B cell (primary cell): Measurements from ENCODE around the gene FBLN7. TPM values are rescaled to one million over a fixed set of nuclear protein-coding genes. Genes with fewer than 3 reads are reported as not detected.

ENCODE experiments used
- ATAC-seq: fragments of 200-7000 bp; cut with Tn5 transposase; one replicate; pipeline ENCODE4 v1.10.0; 2021; ENCODE audit warnings: low read depth, mild to moderate bottlenecking, moderate number of reproducible peaks, moderate library complexity
- CTCF ChIA-PET: fragments of 350-600 bp; sonication (Branson Sonifier 250); formaldehyde crosslinking; loops from one replicate; lab custom pipeline; 2021; ENCODE audit warnings: antibody characterized with exemption, inconsistent platforms; lab: Charles Lee
- POLR2A ChIA-PET: fragments of 350-600 bp; sonication (Branson Sonifier 250); formaldehyde crosslinking; loops from one replicate; lab custom pipeline; 2021; ENCODE audit warnings: antibody characterized with exemption; lab: Charles Lee
- DNase-seq: peaks from one replicate; pipeline ENCODE4 v3.0.0; 2013
- H2AFZ ChIP-seq: 2 replicates; pipeline ENCODE4 v1.6.1; 2012; ENCODE audit warnings: mild to moderate bottlenecking, low read depth, low read length; ENCODE audit not compliant: insufficient read depth, poor library complexity, severe bottlenecking
- H3K27ac ChIP-seq, 2 donors: 1 replicate in 1 of 2; 2 replicates in 1 of 2; pipeline ENCODE4 v1.5.1; 2012 to 2013; ENCODE audit warnings: low read length in 2 of 2, mild to moderate bottlenecking in 2 of 2, moderate library complexity in 1 of 2
- H3K27me3 ChIP-seq, 4 experiments: fragments of 200-600 bp in 1 of 4; sonication (generic) in 1 of 4; replicated peaks in 1 of 4; 1 replicate in 2 of 4; 2 replicates in 2 of 4; pipeline versions ENCODE4 v1.6.1 to v1.7.0; 2013 to 2016; ENCODE audit warnings: low read length in 3 of 4, mild to moderate bottlenecking in 2 of 4, mixed read lengths in 1 of 4, moderate library complexity in 1 of 4; ENCODE audit not compliant: insufficient read depth in 4 of 4, control insufficient read depth in 3 of 4; ENCODE audit errors: control extremely low read depth in 1 of 4
- H3K36me3 ChIP-seq, 2 experiments: replicated peaks in 1 of 2; 1 replicate in 1 of 2; 2 replicates in 1 of 2; pipeline versions ENCODE4 v1.6.1 to v1.7.1; 2013; ENCODE audit warnings: low read length in 1 of 2; ENCODE audit not compliant: insufficient read depth in 2 of 2, control insufficient read depth in 1 of 2; ENCODE audit errors: control extremely low read depth in 1 of 2, extremely low read depth in 1 of 2
- H3K4me1 ChIP-seq, 2 donors: fragments of 200-600 bp in 1 of 2; sonication (generic) in 1 of 2; 1 replicate in 1 of 2; 2 replicates in 1 of 2; pipeline versions ENCODE4 v1.5.1 to v1.6.1; 2013 to 2017; ENCODE audit warnings: low read length in 2 of 2; ENCODE audit not compliant: control insufficient read depth in 2 of 2, insufficient read depth in 2 of 2
- H3K4me2 ChIP-seq: replicated peaks from 2 replicates; pipeline ENCODE3; 2012; ENCODE audit warnings: mild to moderate bottlenecking, low read depth, low read length; ENCODE audit not compliant: poor library complexity, severe bottlenecking
- H3K4me3 ChIP-seq, 5 experiments: fragments of 200-600 bp in 1 of 5; sonication (generic) in 1 of 5; 1 replicate in 3 of 5; 2 replicates in 2 of 5; pipeline versions ENCODE4 v1.5.1 to v1.7.0; 2011 to 2016; ENCODE audit warnings: low read length in 4 of 5, mild to moderate bottlenecking in 4 of 5, low read depth in 2 of 5, control low read depth in 1 of 5, moderate library complexity in 1 of 5; ENCODE audit not compliant: insufficient read depth in 1 of 5; ENCODE audit errors: control extremely low read depth in 1 of 5, extremely low read depth in 1 of 5
- H3K79me2 ChIP-seq: fragments of 200-600 bp; sonication (generic); one replicate; pipeline ENCODE4 v1.6.0; 2016; ENCODE audit warnings: low read length; ENCODE audit not compliant: control insufficient read depth, insufficient read depth
- H3K9ac ChIP-seq: fragments of 200-600 bp; sonication (generic); 2 replicates; pipeline ENCODE4 v1.6.1; 2017; ENCODE audit warnings: mild to moderate bottlenecking, low read length, moderate library complexity
- H3K9me3 ChIP-seq, 3 donors: one replicate each; pipeline versions ENCODE4 v1.6.1 to v1.7.1; 2013; ENCODE audit warnings: low read length in 2 of 3; ENCODE audit not compliant: control insufficient read depth in 2 of 3, insufficient read depth in 1 of 3; ENCODE audit errors: control extremely low read depth in 1 of 3
- H4K20me1 ChIP-seq: 2 replicates; pipeline ENCODE4 v1.6.0; 2012; ENCODE audit warnings: mild to moderate bottlenecking, low read length; ENCODE audit not compliant: insufficient read depth, control insufficient read depth, poor library complexity, severe bottlenecking
- H3K27ac Mint-ChIP-seq: one replicate; pipeline ENCODE4 v1.8.0; 2021; ENCODE audit warnings: mixed read lengths
- H3K27me3 Mint-ChIP-seq: one replicate; pipeline ENCODE4 v1.8.0; 2021; ENCODE audit warnings: mixed read lengths
- H3K4me1 Mint-ChIP-seq: one replicate; pipeline ENCODE4 v1.8.0; 2021; ENCODE audit warnings: mixed read lengths
- H3K4me3 Mint-ChIP-seq: one replicate; pipeline ENCODE4 v1.8.0; 2021; ENCODE audit warnings: mixed read lengths
- H3K9me3 Mint-ChIP-seq: one replicate; pipeline ENCODE4 v1.8.0; 2022; ENCODE audit warnings: mixed read lengths; ENCODE audit not compliant: insufficient read depth
- CTCF ChIP-seq: fragments of 200-600 bp; IDR thresholded peaks from one replicate; pipeline ENCODE4 v1.8.0; 2022; ENCODE audit warnings: antibody characterized with exemption, mild to moderate bottlenecking
- EZH2 ChIP-seq: IDR thresholded peaks from 2 replicates; pipeline ENCODE4 v1.6.1; 2012; ENCODE audit warnings: borderline replicate concordance, low read depth, mild to moderate bottlenecking, moderate library complexity, low read length; ENCODE audit not compliant: insufficient read depth, poor library complexity, severe bottlenecking
- WGBS: methylation state at CpG from one replicate; pipeline ENCODE4 v1.1.5; 2013; ENCODE audit warnings: missing lambda C conversion rate; ENCODE audit not compliant: insufficient coverage; 5-methylcytosine and 5-hydroxymethylcytosine counted together
- intact Hi-C: fragments of 100-400 bp; cut with micrococcal nuclease; formaldehyde crosslinking; loops from one replicate; pipeline ENCODE4 v1.10.0; 2022
- polyA plus RNA-seq: library from polyadenylated mRNA; depleted of rRNA; stranded (reverse); fragments of >200 nt; gene quantifications from 2 replicates; pipeline ENCODE4 v1.2.3, GENCODE V29; 2012
- total RNA-seq, 2 donors: library from RNA; stranded (reverse); fragments of 120-200 nt in 1 of 2; gene quantifications; 1 replicate in 1 of 2; 2 replicates in 1 of 2; pipeline versions ENCODE4 v1.2.3 to v1.2.4, GENCODE V29; 2013 to 2022

The FBLN7 gene
- total and polyA plus RNA-seq, 2 donors (not counting 1 experiment from before 2014, with no cell fraction given): 0.13 to 1.1 TPM

- Histone ChIP-seq H3K9me3 (peaks cover 0 to 5% (median 0%) of the 10 kb centered on the region in 3 donors), H3K79me2 (no peaks in the 10 kb centered on the region), H3K36me3 (no peaks in the 10 kb centered on the region), H4K20me1 (no peaks in the 10 kb centered on the region), H3K4me1 (peaks cover 14 to 17% of the 10 kb centered on the region in 2 donors), H3K4me3 (no peak overlapping the region), H3K27ac (no peak overlapping the region), H3K27me3 (no peaks in the 10 kb centered on the region), H3K9ac (no peak overlapping the region), H3K4me2 (no peak overlapping the region), H2AFZ (no peak overlapping the region)
- DNase-seq (no peak), ATAC-seq (no peak)
- POLR2A ChIA-PET: no interaction called here
- H3K4me1 Mint-ChIP-seq: peaks cover 20% of the 10 kb centered on the region
- no peaks in the 10 kb centered on the region for H3K9me3 Mint-ChIP-seq
- 92% methylated on average over 5 of the region's 5 CpGs for WGBS
- intact Hi-C loops: no loop called here
- H3K27ac Mint-ChIP-seq: no peak overlapping the region
- H3K27me3 Mint-ChIP-seq: no peaks in the 10 kb centered on the region
- no peak for TF ChIP-seq CTCF
- TF ChIP-seq EZH2: no peak
- CTCF ChIA-PET: no interaction called here
- H3K4me3 Mint-ChIP-seq: no peak overlapping the region
Observed at GRCh38 chr2:112151271-112151670, 13.1 kb downstream of the FBLN7 start.

GRCh38 chr2:112151701-112152440 lies 13.7 kb downstream of the FBLN7 start:
- TF ChIP-seq EZH2: no peak
- TF ChIP-seq CTCF: no peak
- no peak overlapping the region for H3K27ac ChIP-seq
- H3K9ac ChIP-seq: no peak overlapping the region
- no peaks in the 10 kb centered on the region for H4K20me1 ChIP-seq
- Mint-ChIP-seq H3K4me3 (no peak overlapping the region), H3K4me1 (peaks cover 25% of the 10 kb centered on the region), H3K27ac (no peak overlapping the region), H3K9me3 (no peaks in the 10 kb centered on the region), H3K27me3 (no peaks in the 10 kb centered on the region)
- no peaks in the 10 kb centered on the region for H3K36me3 ChIP-seq
- POLR2A ChIA-PET: no interaction called here
- peaks cover 20 to 23% of the 10 kb centered on the region in 2 donors for H3K4me1 ChIP-seq
- no peak overlapping the region for H2AFZ ChIP-seq
- no peak overlapping the region for H3K4me2 ChIP-seq
- intact Hi-C loops: no loop called here
- H3K79me2 ChIP-seq: no peaks in the 10 kb centered on the region
- 98% methylated on average over 15 of the region's 18 CpGs for WGBS
- CTCF ChIA-PET: no interaction called here
- H3K27me3 ChIP-seq: no peaks in the 10 kb centered on the region
- DNase-seq (no peak), ATAC-seq (no peak)
- H3K9me3 ChIP-seq: peaks cover 0 to 5% (median 0%) of the 10 kb centered on the region in 3 donors
- no peak overlapping the region for H3K4me3 ChIP-seq
